ENCODE results near the gene COPE. TPM values are rescaled to one million over a fixed set of nuclear protein-coding genes. Genes with fewer than 3 reads are reported as not detected.

The COPE gene
- total RNA-seq, 1 donor from 2014 or later, result 95.2 TPM

GRCh38 chr19:18908917-18909619 lies 10.1 kb downstream of the COPE start:
- Histone ChIP-seq H3K9me3 (ENCODE audit: low read depth) (no peaks in the 10 kb centered on the region), H3K4me2 (no peak overlapping the region), H3K27me3 (no peaks in the 10 kb centered on the region), H3K36me3 (no peaks in the 10 kb centered on the region), H3K4me1 (no peaks in the 10 kb centered on the region), H4K20me1 (ENCODE audit: low read depth) (peaks cover 10% of the 10 kb centered on the region), H3K79me2 (ENCODE audit: low read depth) (no peaks in the 10 kb centered on the region), H3K4me3 (no peak overlapping the region), H3K27ac (no peak overlapping the region), H2AFZ (replicated peaks) (no peak overlapping the region), H3F3A (ENCODE audit: low read depth) (no peaks in the 10 kb centered on the region), H3K9ac (no peak overlapping the region)
- no peak for DNase-seq (ENCODE audit: low spot score)
- H3K4me3 Mint-ChIP-seq, result no peak overlapping the region
- H3K27ac Mint-ChIP-seq, result no peak overlapping the region
- peaks cover 15% of the 10 kb centered on the region for H3K36me3 Mint-ChIP-seq
- TF ChIP-seq EZH2 (IDR thresholded peaks at IDR 0.05), result no peak
- TF ChIP-seq, protein P1, sequence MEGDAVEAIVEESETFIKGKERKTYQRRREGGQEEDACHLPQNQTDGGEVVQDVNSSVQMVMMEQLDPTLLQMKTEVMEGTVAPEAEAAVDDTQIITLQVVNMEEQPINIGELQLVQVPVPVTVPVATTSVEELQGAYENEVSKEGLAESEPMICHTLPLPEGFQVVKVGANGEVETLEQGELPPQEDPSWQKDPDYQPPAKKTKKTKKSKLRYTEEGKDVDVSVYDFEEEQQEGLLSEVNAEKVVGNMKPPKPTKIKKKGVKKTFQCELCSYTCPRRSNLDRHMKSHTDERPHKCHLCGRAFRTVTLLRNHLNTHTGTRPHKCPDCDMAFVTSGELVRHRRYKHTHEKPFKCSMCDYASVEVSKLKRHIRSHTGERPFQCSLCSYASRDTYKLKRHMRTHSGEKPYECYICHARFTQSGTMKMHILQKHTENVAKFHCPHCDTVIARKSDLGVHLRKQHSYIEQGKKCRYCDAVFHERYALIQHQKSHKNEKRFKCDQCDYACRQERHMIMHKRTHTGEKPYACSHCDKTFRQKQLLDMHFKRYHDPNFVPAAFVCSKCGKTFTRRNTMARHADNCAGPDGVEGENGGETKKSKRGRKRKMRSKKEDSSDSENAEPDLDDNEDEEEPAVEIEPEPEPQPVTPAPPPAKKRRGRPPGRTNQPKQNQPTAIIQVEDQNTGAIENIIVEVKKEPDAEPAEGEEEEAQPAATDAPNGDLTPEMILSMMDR (IDR thresholded peaks at IDR 0.05), result no peak
- no peak for TF ChIP-seq EZH2phosphoT487 (IDR thresholded peaks at IDR 0.05)
- H3K4me1 Mint-ChIP-seq, result no peaks in the 10 kb centered on the region
- H3K27me3 Mint-ChIP-seq (ENCODE audit: insufficient read depth, low read depth), result peaks cover 2% of the 10 kb centered on the region
- no peaks in the 10 kb centered on the region for H3K9me3 Mint-ChIP-seq

DNA sequence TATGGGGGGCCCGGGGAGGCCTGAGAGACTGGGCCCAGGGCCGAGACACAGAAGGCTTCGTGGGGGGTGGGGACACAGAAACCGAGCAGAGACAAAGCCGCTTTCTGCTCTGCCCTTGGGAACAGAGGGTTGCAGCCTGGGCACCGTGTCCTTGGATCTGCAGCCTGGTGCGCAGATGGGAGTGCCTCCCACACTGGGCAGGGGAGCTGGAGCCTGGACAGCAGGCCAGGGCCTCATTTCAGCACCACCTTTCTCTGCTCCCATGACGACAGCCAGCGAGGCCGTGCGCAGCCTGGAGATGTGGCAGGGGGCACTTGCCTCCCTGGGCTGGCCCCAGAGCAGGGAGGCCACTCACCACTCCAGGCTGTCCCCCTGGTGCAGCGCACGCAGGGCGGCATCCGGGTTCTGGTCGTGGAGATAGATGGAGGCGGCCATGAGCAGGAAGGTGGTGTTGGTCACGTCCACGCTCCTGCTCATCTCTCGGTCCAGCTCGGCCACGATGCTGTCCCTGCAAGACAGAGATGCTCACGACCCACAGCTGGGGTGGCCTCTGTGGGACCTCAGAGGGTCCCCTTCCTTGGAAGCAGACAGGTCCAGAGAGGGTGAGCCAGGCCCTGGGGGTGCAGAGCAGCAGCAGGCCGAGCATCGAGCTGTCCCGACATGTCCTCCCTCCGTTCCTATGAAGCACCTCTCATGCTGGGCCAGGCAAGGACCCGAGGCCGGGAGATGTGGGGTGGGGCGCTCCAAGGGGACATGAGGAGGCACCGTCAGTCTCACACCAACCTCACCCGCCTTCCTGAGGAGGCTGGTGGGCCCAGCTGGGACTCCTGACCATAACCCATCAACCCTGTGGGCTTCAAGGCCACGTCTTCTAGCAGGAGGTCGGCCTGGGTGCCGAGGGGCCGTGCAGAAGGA lies 12.3 kb downstream of the COPE start:
- TF ChIP-seq EZH2 (IDR thresholded peaks at IDR 0.05) (no peak), EZH2phosphoT487 (IDR thresholded peaks at IDR 0.05) (no peak)
- TF ChIP-seq, protein P1 (IDR thresholded peaks at IDR 0.05), result no peak
- no peaks in the 10 kb centered on the region for H3K27me3 ChIP-seq
- no peaks in the 10 kb centered on the region for H3K79me2 ChIP-seq (ENCODE audit: low read depth)
- H3F3A ChIP-seq (ENCODE audit: low read depth), result no peaks in the 10 kb centered on the region
- H3K4me1 Mint-ChIP-seq, result no peaks in the 10 kb centered on the region
- no peaks in the 10 kb centered on the region for H3K9me3 ChIP-seq (ENCODE audit: low read depth)
- H2AFZ ChIP-seq (replicated peaks), result no peak overlapping the region
- no peaks in the 10 kb centered on the region for H3K27me3 Mint-ChIP-seq (ENCODE audit: insufficient read depth, low read depth)
- peaks cover 3% of the 10 kb centered on the region for H4K20me1 ChIP-seq (ENCODE audit: low read depth)
- no peak overlapping the region for H3K4me3 Mint-ChIP-seq
- no peak overlapping the region for H3K4me2 ChIP-seq
- no peak overlapping the region for H3K4me3 ChIP-seq
- peaks cover 7% of the 10 kb centered on the region for H3K36me3 Mint-ChIP-seq
- H3K4me1 ChIP-seq, result no peaks in the 10 kb centered on the region
- no peaks in the 10 kb centered on the region for H3K9me3 Mint-ChIP-seq
- DNase-seq (ENCODE audit: low spot score), result no peak
- no peak overlapping the region for H3K9ac ChIP-seq
- no peak overlapping the region for H3K27ac ChIP-seq
- no peak overlapping the region for H3K27ac Mint-ChIP-seq
- H3K36me3 ChIP-seq, result no peaks in the 10 kb centered on the region

DNA sequence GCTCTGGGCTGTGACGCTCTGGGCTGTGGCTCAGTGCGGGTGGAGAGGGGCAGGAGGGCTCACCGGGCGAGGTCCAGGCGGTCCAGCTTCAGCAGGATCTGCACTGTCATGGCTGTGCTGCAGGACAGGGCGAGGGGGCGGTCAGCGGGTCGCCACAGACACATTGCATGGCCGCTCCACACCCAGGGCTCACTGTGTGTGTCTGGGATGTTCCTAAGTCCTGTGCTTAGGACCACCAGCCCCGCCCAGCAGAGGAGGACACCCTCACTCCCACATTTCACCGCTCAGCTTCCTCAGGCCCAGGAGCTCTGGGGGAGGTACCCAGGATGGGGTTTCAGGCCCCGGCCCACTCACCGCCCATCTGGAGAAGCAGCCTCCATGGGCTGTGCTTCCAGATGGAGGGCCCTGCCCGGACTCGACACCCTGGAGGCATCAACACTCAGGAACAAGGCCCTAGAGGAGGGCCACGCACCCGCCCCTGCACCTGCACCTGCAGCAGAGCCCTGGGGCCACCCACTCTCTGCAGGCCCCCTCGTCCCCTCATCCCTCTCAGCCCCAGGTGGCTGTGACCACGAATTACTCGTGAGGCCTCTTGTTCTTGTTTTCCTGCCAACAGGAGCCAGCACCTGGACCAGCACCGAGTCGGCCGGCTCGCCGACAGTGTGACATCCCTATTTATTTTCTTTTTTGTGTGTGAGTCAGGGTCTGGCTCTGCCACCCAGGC lies 13.5 kb downstream of the COPE start:
- Mint-ChIP-seq H3K36me3 (peaks cover 10% of the 10 kb centered on the region), H3K27ac (no peak overlapping the region), H3K27me3 (ENCODE audit: insufficient read depth, low read depth) (peaks cover 3% of the 10 kb centered on the region), H3K9me3 (no peaks in the 10 kb centered on the region), H3K4me3 (peak overlapping the region; percentile 47), H3K4me1 (no peaks in the 10 kb centered on the region)
- H3F3A ChIP-seq (ENCODE audit: low read depth), result no peaks in the 10 kb centered on the region
- no peaks in the 10 kb centered on the region for H3K9me3 ChIP-seq (ENCODE audit: low read depth)
- TF ChIP-seq, protein P1 (IDR thresholded peaks at IDR 0.05), result no peak
- TF ChIP-seq EZH2 (IDR thresholded peaks at IDR 0.05) (no peak), EZH2phosphoT487 (IDR thresholded peaks at IDR 0.05) (no peak)
- no peaks in the 10 kb centered on the region for H3K4me1 ChIP-seq
- H3K9ac ChIP-seq, result no peak overlapping the region
- H3K36me3 ChIP-seq, result no peaks in the 10 kb centered on the region
- DNase-seq (ENCODE audit: low spot score), result no peak
- no peak overlapping the region for H3K4me3 ChIP-seq
- H4K20me1 ChIP-seq (ENCODE audit: low read depth), result peaks cover 3% of the 10 kb centered on the region
- H3K27me3 ChIP-seq, result no peaks in the 10 kb centered on the region
- H2AFZ ChIP-seq (replicated peaks), result no peak overlapping the region
- H3K27ac ChIP-seq, result no peak overlapping the region
- no peaks in the 10 kb centered on the region for H3K79me2 ChIP-seq (ENCODE audit: low read depth)
- H3K4me2 ChIP-seq, result no peak overlapping the region

Data from neural progenitor cell (in vitro differentiated cells).